Kidney epithelial cell (primary cell): Measurements from ENCODE around the gene NOTCH3. TPM values are rescaled to one million over a fixed set of nuclear protein-coding genes. Genes with fewer than 3 reads are reported as not detected.

Source experiments
- DNase-seq: peaks from one replicate; pipeline ENCODE4 v3.0.0-alpha.2; 2010; ENCODE audit warnings: low read depth
- H3K27me3 ChIP-seq: 2 replicates; pipeline ENCODE4 v1.6.0; 2011; ENCODE audit warnings: low read length; ENCODE audit not compliant: control insufficient read depth, insufficient read depth
- H3K36me3 ChIP-seq: 2 replicates; pipeline ENCODE4 v1.5.1; 2011; ENCODE audit warnings: low read length; ENCODE audit not compliant: control insufficient read depth, insufficient read depth
- H3K4me3 ChIP-seq: 2 replicates; pipeline ENCODE4 v1.5.1; 2011; ENCODE audit warnings: low read depth, mild to moderate bottlenecking, control low read depth, low read length
- CTCF ChIP-seq: IDR thresholded peaks from 2 replicates; pipeline ENCODE4 v1.5.1; 2011; ENCODE audit warnings: mild to moderate bottlenecking, moderate library complexity, low read length, control low read depth, inconsistent platforms; ENCODE audit not compliant: insufficient read depth, poor library complexity, severe bottlenecking
- total RNA-seq: library from RNA; depleted of rRNA; stranded (reverse); fragments of >200 nt; gene quantifications from 2 replicates; pipeline ENCODE4 v1.2.3, GENCODE V29; 2015

The NOTCH3 gene
- total RNA-seq, 1 donor from 2014 or later: 32.8 TPM

- no peak for DNase-seq
- Histone ChIP-seq H3K27me3 (no peaks in the 10 kb centered on the region), H3K36me3 (peaks cover 6% of the 10 kb centered on the region), H3K4me3 (no peak overlapping the region)
- no peak for TF ChIP-seq CTCF
Measured at GRCh38 chr19:15116856-15117255, 83.9 kb downstream of the NOTCH3 start.

DNA sequence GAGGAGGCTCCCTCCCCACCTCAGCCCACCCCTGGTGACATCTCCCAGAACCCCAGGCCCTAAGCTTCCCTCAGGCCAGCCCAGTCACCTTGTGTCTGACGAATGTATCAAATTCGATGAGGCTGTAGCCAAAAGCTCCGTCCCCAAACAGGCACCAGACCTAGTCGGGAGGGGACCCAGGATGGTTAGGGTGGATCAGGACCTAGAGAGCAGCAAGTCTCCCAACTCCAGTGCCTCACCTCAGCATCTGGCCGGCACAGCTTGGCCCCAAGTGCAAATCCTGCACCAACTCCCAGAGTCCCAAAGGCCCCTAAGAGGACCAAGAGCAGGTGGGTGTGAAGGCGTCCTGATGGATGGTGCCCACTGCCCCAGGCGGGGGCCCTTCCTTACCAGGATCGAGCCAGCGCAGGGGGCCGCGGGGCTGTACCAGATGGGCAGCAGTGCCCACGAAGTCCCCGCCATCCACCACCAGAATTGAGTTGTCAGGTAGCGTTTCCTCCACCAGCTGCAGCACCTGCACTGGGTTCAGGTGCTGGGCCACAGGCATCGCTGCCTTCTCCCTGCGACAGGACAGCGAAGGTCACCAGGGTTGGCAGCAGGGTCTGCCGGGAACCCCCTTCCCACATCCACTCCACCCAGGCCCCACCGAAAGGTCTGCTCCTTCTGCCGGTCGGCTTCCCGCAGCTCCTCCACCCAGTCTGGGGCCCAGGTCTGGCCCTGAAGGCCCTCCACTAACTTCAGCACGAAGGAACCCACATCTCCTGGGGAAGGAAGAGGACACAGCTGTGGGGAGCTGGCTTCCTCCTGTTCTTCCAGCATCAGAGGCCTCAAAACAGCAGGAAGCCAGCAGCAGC is 84.8 kb downstream of the NOTCH3 start:
- Histone ChIP-seq H3K27me3 (no peaks in the 10 kb centered on the region), H3K4me3 (no peak overlapping the region), H3K36me3 (peaks cover 6% of the 10 kb centered on the region)
- no peak for DNase-seq
- TF ChIP-seq CTCF: no peak

DNA sequence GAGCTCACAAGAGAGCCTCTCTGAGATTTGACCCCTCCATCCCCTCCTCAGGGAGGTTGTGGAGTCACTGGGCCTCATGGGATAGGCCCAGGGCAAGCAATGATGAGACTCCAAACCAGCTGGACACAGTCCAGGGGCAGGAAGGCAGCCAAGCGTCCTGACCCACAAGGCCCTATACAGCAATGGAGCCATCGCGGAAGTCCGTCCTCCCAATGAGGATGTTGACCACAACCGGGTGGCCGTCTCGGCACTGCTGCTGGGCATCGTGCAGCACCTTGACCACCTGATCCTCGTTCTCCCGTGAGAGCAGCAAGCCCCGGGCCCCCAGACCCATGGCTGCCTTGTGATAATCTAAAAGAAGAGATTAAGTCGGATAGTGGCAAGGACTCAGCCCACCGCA is 85.7 kb downstream of the NOTCH3 start:
- H3K27me3 ChIP-seq: no peaks in the 10 kb centered on the region
- peaks cover 5% of the 10 kb centered on the region for H3K36me3 ChIP-seq
- TF ChIP-seq CTCF: no peak
- H3K4me3 ChIP-seq: no peak overlapping the region
- no peak for DNase-seq

- DNase-seq: no peak
- no peak overlapping the region for H3K4me3 ChIP-seq
- TF ChIP-seq CTCF: no peak
- peaks cover 5% of the 10 kb centered on the region for H3K36me3 ChIP-seq
- no peaks in the 10 kb centered on the region for H3K27me3 ChIP-seq
Measured at GRCh38 chr19:15114153-15114540, 86.6 kb downstream of the NOTCH3 start.

DNA sequence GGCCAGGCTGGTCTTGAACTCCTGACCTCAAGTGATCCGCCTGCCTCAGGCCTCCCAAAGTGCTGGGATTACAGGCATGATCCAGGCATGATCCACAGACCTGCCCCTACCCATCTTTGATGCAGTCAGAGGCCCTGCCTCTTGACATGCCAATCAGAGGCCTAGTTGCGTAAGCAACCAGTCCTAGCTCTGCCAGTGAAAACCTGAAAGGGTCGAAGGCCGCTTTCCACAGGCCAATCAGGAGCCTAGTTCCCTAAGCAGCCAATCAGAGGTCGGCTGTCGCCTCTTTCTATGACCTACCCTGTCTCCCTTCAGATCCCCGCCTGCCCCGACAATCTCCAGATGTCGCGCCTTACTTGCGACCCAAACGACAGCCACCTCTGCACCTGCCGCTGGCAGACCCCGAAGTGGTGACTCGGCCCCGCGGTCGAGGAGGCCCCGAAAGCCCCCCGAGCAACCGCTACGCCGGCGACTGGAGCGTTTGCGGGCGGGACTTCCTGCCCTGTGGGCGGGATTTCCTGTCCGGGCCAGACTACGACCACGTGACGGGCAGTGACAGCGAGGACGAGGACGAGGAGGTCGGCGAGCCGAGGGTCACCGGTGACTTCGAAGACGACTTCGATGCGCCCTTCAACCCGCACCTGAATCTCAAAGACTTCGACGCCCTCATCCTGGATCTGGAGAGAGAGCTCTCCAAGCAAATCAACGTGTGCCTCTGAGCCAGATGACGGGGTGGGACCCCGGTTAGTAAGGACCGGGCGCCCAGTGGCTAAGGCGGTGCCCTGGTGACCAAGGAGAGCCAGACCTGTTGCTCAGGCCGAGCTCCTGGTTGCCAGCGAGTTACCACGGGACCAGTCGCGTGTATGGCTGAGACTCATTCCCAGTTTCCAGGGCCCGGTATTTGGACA is 87.3 kb downstream of the NOTCH3 start:
- DNase-seq: no peak
- Histone ChIP-seq H3K4me3 (no peak overlapping the region), H3K36me3 (peaks cover 5% of the 10 kb centered on the region), H3K27me3 (no peaks in the 10 kb centered on the region)
- TF ChIP-seq CTCF: no peak
